ENCODE measurements around the gene VSTM2B.

Gene VSTM2B

GRCh38 chr19:29497686-29498436 is 27.9 kb upstream of the VSTM2B start:
- DNase-seq: no peak

- DNase-seq: no peak
Observed at GRCh38 chr19:29499261-29499920, 26.4 kb upstream of the VSTM2B start.

GRCh38 chr19:29499921-29500590 is 25.7 kb upstream of the VSTM2B start:
- DNase-seq: no peak

GRCh38 chr19:29501816-29502580 is 23.8 kb upstream of the VSTM2B start:
- no peak for DNase-seq

GRCh38 chr19:29502581-29502850 is 23.3 kb upstream of the VSTM2B start:
- DNase-seq: no peak

- DNase-seq: no peak
Observed at GRCh38 chr19:29503140-29503758, 22.5 kb upstream of the VSTM2B start.

GRCh38 chr19:29503785-29504184 is 22.0 kb upstream of the VSTM2B start:
- no peak for DNase-seq

GRCh38 chr19:29504454-29504853 is 21.3 kb upstream of the VSTM2B start:
- no peak for DNase-seq

GRCh38 chr19:29505097-29505824 is 20.5 kb upstream of the VSTM2B start:
- DNase-seq: no peak

GRCh38 chr19:29506619-29506911 is 19.2 kb upstream of the VSTM2B start:
- no peak for DNase-seq

- DNase-seq: no peak
Observed at GRCh38 chr19:29507081-29507860, 18.5 kb upstream of the VSTM2B start.

- DNase-seq: no peak
Observed at GRCh38 chr19:29508181-29508580, 17.6 kb upstream of the VSTM2B start.

- no peak for DNase-seq
Observed at GRCh38 chr19:29509456-29509855, 16.3 kb upstream of the VSTM2B start.

- DNase-seq: no peak
Observed at GRCh38 chr19:29510701-29511265, 15.0 kb upstream of the VSTM2B start.

GRCh38 chr19:29511768-29512167 is 14.0 kb upstream of the VSTM2B start:
- DNase-seq: no peak

- no peak for DNase-seq
Observed at GRCh38 chr19:29512748-29513147, 13.0 kb upstream of the VSTM2B start.

- no peak for DNase-seq
Observed at GRCh38 chr19:29514525-29515232, 11.1 kb upstream of the VSTM2B start.

- no peak for DNase-seq
Observed at GRCh38 chr19:29515233-29515619, 10.6 kb upstream of the VSTM2B start.

- no peak for DNase-seq
Observed at GRCh38 chr19:29515706-29516357, 10.0 kb upstream of the VSTM2B start.

GRCh38 chr19:29516358-29516725 is 9.5 kb upstream of the VSTM2B start:
- DNase-seq: no peak

All from T1000 (cell line).